OCI-LY7 (cell line): Measurements from ENCODE around the gene EXT2. TPM values are rescaled to one million over a fixed set of nuclear protein-coding genes. Genes with fewer than 3 reads are reported as not detected.

Experiments used
- BruUV-seq: library from RNA; stranded (reverse); fragments of 400-500 nt; replicated peaks from 2 replicates; lab custom pipeline; 2021; lab: Mats Ljungman, UMichigan
- CTCF ChIA-PET: fragments of 300-600 bp; sonication (Branson Sonifier 250); formaldehyde crosslinking; loops from one replicate; lab custom pipeline; 2022; ENCODE audit warnings: antibody characterized with exemption; ENCODE audit not compliant: unreplicated experiment; lab: Charles Lee
- POLR2A ChIA-PET: fragments of 300-600 bp; sonication (Branson Sonifier 250); formaldehyde crosslinking; loops from one replicate; lab custom pipeline; 2022; ENCODE audit warnings: antibody characterized with exemption; lab: Charles Lee
- DNase-seq: peaks from one replicate; pipeline ENCODE4 v3.0.0-alpha.2; 2015; ENCODE audit warnings: low spot score
- H2AFZ ChIP-seq: fragments of 200-600 bp; sonication (generic), shearing (Covaris generic); 2 replicates; pipeline ENCODE4 v1.6.1; 2014; ENCODE audit warnings: mild to moderate bottlenecking, antibody characterized with exemption, low read length, moderate library complexity
- H3K27ac ChIP-seq: fragments of 200-600 bp; sonication (generic); 2 replicates; pipeline ENCODE4 v1.5.1; 2014; ENCODE audit warnings: mixed run types, low read depth, mild to moderate bottlenecking, moderate library complexity, low read length, inconsistent platforms; ENCODE audit not compliant: poor library complexity, severe bottlenecking
- H3K36me3 ChIP-seq: fragments of 200-600 bp; sonication (generic); 2 replicates; pipeline ENCODE4 v1.6.1; 2014; ENCODE audit warnings: mild to moderate bottlenecking, antibody characterized with exemption, low read length, moderate library complexity, mixed read lengths; ENCODE audit not compliant: insufficient read depth
- H3K4me1 ChIP-seq: fragments of 200-600 bp; sonication (generic); 2 replicates; pipeline ENCODE4 v1.5.1; 2014; ENCODE audit warnings: mild to moderate bottlenecking, low read length; ENCODE audit not compliant: insufficient read depth, poor library complexity, severe bottlenecking
- H3K4me2 ChIP-seq: fragments of 200-600 bp; sonication (generic); 2 replicates; pipeline ENCODE4 v1.6.1; 2014; ENCODE audit warnings: mild to moderate bottlenecking, low read length
- H3K4me3 ChIP-seq: fragments of 200-600 bp; sonication (generic); 2 replicates; pipeline ENCODE4 v1.5.1; 2014; ENCODE audit warnings: mild to moderate bottlenecking, low read depth, low read length; ENCODE audit not compliant: poor library complexity, severe bottlenecking
- H3K79me2 ChIP-seq: fragments of 200-600 bp; sonication (generic); 2 replicates; pipeline ENCODE4 v1.6.1; 2016; ENCODE audit warnings: low read depth, mild to moderate bottlenecking, low read length, moderate library complexity, mixed read lengths; ENCODE audit not compliant: insufficient read depth
- H3K9me2 ChIP-seq: fragments of 200-600 bp; sonication (generic); 2 replicates; pipeline ENCODE4 v1.6.1; 2016; ENCODE audit warnings: mild to moderate bottlenecking, low read length, mixed read lengths; ENCODE audit not compliant: insufficient read depth
- H3K9me3 ChIP-seq: fragments of 200-600 bp; sonication (generic); 2 replicates; pipeline ENCODE4 v1.6.1; 2014; ENCODE audit warnings: mild to moderate bottlenecking, mixed run types, low read length, mixed read lengths
- H4K20me1 ChIP-seq: fragments of 200-600 bp; sonication (generic); 2 replicates; pipeline ENCODE4 v1.6.1; 2014; ENCODE audit warnings: mild to moderate bottlenecking, antibody characterized with exemption, low read length, moderate library complexity, mixed read lengths; ENCODE audit not compliant: insufficient read depth
- EZH2phosphoT487 ChIP-seq: fragments of 200-600 bp; sonication (generic); IDR thresholded peaks from 2 replicates; pipeline ENCODE4 v1.6.1; 2018; ENCODE audit warnings: low read depth, borderline replicate concordance, mild to moderate bottlenecking, mixed run types, antibody characterized with exemption, low read length, moderate library complexity, mixed read lengths
- intact Hi-C: fragments of 100-400 bp; cut with micrococcal nuclease; formaldehyde crosslinking; loops from one replicate; pipeline ENCODE4 v1.10.0; 2022; ENCODE audit not compliant: unreplicated experiment
- total RNA-seq, 2 experiments: library from RNA; depleted of rRNA in 1 of 2; stranded (reverse); fragments of >200 nt in 1 of 2; shearing (Covaris generic) in 1 of 2; gene quantifications; 2 replicates each; pipeline ENCODE4 v1.2.3, GENCODE V29; 2014 to 2022
- TF ChIP-seq, protein P1 (sequence below): fragments of 200-600 bp; sonication (generic); conservative IDR thresholded peaks from 2 replicates; pipeline ENCODE4 v1.5.1; 2014; ENCODE audit warnings: mild to moderate bottlenecking, antibody characterized with exemption, low read length, moderate library complexity, mixed read lengths

The EXT2 gene
- total RNA-seq, 2 experiments from 2014 or later: 22.3 to 31.8 TPM

DNA sequence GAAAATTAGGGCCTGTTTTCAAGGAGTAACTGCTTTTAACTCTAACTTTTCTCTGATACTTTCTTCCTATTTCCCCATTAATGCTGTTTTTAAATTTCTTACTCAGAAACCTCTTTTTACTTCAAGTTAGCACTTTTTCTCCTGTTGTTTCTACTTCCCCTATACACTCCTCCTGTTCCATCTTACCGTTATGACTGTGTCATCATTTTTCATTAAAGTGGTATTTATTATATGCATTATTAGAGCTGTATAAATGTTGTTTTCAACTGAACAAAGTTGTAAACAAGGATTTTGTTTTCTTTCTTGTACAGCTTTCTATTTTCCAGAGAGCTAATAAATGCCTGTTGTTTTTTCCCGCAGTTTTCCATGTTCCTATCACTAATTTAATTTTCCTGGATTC lies 84.6 kb downstream of the EXT2 start:
- Histone ChIP-seq H3K36me3 (no peaks in the 10 kb centered on the region), H3K4me3 (no peak overlapping the region), H3K9me2 (no peaks in the 10 kb centered on the region), H3K4me1 (no peaks in the 10 kb centered on the region), H3K4me2 (no peak overlapping the region), H2AFZ (no peak overlapping the region), H3K9me3 (no peaks in the 10 kb centered on the region), H3K79me2 (no peaks in the 10 kb centered on the region), H3K27ac (no peak overlapping the region), H4K20me1 (no peaks in the 10 kb centered on the region; the same call in 1 of the 2 replicates)
- TF ChIP-seq, protein P1, sequence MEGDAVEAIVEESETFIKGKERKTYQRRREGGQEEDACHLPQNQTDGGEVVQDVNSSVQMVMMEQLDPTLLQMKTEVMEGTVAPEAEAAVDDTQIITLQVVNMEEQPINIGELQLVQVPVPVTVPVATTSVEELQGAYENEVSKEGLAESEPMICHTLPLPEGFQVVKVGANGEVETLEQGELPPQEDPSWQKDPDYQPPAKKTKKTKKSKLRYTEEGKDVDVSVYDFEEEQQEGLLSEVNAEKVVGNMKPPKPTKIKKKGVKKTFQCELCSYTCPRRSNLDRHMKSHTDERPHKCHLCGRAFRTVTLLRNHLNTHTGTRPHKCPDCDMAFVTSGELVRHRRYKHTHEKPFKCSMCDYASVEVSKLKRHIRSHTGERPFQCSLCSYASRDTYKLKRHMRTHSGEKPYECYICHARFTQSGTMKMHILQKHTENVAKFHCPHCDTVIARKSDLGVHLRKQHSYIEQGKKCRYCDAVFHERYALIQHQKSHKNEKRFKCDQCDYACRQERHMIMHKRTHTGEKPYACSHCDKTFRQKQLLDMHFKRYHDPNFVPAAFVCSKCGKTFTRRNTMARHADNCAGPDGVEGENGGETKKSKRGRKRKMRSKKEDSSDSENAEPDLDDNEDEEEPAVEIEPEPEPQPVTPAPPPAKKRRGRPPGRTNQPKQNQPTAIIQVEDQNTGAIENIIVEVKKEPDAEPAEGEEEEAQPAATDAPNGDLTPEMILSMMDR: no peak
- TF ChIP-seq EZH2phosphoT487: no peak
- intact Hi-C loops: no loop called here
- ChIA-PET POLR2A (interaction anchor here (1.1 kb wide), 1 partner anchor 32 kb away, joined by 4 read pairs; no protein-coding TSS in a partner anchor), CTCF (no interaction called here)
- no TSS peak for BruUV-seq
- no peak for DNase-seq

DNA sequence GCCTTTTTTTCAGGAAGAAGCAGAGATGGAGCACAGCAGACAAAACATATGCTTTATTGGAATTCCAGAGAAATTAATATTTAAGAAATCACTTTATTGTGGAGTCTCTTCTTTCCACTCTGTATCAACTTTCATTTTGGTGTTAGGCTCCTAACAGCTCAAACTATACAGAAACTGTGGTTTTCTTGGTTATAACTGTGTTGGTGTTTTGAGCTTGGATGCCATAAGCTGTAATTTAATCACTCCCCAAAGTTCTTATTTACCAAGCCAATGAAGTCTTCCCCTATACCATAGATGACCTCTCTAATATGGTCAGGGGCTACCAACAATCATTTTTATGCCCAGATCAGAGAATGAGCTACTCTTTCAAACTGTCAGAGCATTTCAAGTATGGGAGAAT lies 90.0 kb downstream of the EXT2 start:
- Histone ChIP-seq H3K36me3 (no peaks in the 10 kb centered on the region), H3K79me2 (no peaks in the 10 kb centered on the region), H3K9me2 (no peaks in the 10 kb centered on the region), H2AFZ (no peak overlapping the region), H3K4me2 (no peak overlapping the region), H3K4me3 (no peak overlapping the region), H3K9me3 (0 out of 2 replicates have a peak, but pooled peaks cover 4% of the 10 kb centered on the region), H3K27ac (no peak overlapping the region), H4K20me1 (no peaks in the 10 kb centered on the region), H3K4me1 (no peaks in the 10 kb centered on the region)
- ChIA-PET CTCF (no interaction called here), POLR2A (interaction anchor here (1.0 to 2.4 kb wide), 4 partner anchors 8 to 22 kb away, joined by 3 to 11 read pairs (median 6); no protein-coding TSS in a partner anchor)
- no peak for DNase-seq
- intact Hi-C loops: no loop called here
- BruUV-seq: no TSS peak
- no peak for TF ChIP-seq EZH2phosphoT487
- TF ChIP-seq, protein P1: no peak

DNA sequence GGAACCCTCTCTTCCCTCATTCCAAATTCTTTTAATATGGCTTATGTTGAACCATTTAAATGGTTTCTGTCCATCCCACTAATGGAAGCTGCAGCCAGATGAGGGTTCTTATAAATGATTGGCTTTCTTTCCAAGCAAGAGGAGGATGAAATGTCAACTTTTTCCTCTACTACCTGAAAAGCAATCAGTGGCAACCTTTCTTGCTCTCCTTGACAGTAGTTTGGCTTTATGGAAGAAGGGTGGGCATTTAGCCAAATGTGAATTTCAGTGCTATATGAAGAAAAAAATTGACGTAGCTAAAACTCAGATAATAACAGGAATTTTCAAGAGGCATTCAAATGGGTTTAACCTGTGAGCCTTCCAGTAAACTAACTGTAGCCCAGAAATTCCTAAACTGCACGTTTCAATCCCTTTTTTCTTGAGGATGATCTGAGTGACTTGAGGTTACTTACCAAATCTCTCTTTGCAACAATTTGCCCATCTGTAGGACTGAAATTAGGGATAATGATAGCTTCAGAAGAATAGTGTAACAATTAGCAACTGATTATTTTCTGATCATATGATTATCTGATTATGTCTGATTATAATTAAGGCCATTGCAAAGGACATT lies 90.9 kb downstream of the EXT2 start:
- intact Hi-C loops: no loop called here
- H3K9me3 ChIP-seq: 0 out of 2 replicates have a peak, but pooled peaks cover 4% of the 10 kb centered on the region
- CTCF ChIA-PET: interaction anchor here (0.6 kb wide), 1 partner anchor 56 kb away, joined by 3 read pairs; no protein-coding TSS in a partner anchor
- H3K27ac ChIP-seq: no peak overlapping the region
- H3K36me3 ChIP-seq: no peaks in the 10 kb centered on the region
- no peaks in the 10 kb centered on the region for H3K79me2 ChIP-seq
- H3K4me3 ChIP-seq: no peak overlapping the region
- H2AFZ ChIP-seq: no peak overlapping the region
- BruUV-seq: no TSS peak
- no peaks in the 10 kb centered on the region for H4K20me1 ChIP-seq
- POLR2A ChIA-PET: interaction anchor here (0.6 to 2.4 kb wide), 5 partner anchors 9 to 1210 kb away, joined by 3 to 11 read pairs (median 6); no protein-coding TSS in a partner anchor
- DNase-seq: no peak
- no peak overlapping the region for H3K4me2 ChIP-seq
- H3K4me1 ChIP-seq: no peaks in the 10 kb centered on the region
- H3K9me2 ChIP-seq: no peaks in the 10 kb centered on the region
- TF ChIP-seq, protein P1: no peak
- no peak for TF ChIP-seq EZH2phosphoT487
